GM18868 (cell line): Measurements from ENCODE around the gene METRNL.
"Not testable (repeated sequence)": the region's sequence is repeated elsewhere in the genome, so short reads cannot be mapped to it uniquely, and the experiment has no call there.

Experiments
- ATAC-seq: cut with Tn5 transposase; IDR thresholded peaks from one replicate; pipeline ENCODE4 v1.9.1; 2021; ENCODE audit warnings: mild to moderate bottlenecking, moderate library complexity; ENCODE audit not compliant: unreplicated experiment

Gene METRNL, protein sequence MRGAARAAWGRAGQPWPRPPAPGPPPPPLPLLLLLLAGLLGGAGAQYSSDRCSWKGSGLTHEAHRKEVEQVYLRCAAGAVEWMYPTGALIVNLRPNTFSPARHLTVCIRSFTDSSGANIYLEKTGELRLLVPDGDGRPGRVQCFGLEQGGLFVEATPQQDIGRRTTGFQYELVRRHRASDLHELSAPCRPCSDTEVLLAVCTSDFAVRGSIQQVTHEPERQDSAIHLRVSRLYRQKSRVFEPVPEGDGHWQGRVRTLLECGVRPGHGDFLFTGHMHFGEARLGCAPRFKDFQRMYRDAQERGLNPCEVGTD

DNA sequence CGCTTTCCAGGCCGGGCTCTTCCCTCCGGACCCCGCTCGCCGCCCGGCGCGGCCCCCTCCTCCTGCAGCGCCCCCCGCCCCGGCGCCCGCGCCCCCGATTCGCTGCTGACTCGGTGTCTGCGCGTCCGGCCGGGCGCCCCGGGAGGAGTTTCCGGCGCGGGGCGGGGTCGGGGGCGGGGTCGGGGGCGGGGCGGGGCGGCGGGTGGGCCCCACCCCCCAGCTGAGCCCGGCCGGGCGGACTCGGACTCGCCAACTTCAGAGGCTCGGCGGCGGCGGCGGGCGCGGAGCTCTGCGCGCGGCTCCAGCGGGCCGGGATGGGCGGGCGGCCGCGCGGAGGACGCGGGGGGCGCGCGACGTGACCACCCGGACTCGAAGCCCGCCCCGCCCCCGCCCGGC lies at the start of gene METRNL:
Gene METRNL, plus strand, starts transcription at position 258 of the 396 bp plus-strand sequence. CDS start 207 bp downstream, outside the sequence.
- peak; percentile 49 for ATAC-seq

DNA sequence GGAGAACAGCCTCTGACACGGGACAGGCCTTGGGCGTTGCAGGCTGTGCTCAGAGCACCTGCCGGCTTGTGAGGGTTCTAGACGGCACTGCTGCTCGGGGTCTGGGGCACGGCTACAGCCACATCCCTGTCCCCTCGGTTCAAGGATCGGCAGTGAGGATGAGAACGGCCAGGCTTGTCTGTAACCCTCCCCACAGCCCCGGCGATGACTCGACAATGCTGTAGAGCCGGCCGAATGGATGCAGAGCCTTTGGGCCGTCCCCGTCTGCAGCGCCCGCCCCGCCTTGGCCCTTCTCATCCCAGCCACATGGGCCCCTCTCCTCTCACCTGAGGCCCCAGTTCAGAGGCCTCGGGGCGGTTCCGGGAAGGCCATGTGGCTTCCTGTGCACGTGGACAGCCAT lies 49.0 kb upstream of the METRNL start:
- ATAC-seq: no peak

DNA sequence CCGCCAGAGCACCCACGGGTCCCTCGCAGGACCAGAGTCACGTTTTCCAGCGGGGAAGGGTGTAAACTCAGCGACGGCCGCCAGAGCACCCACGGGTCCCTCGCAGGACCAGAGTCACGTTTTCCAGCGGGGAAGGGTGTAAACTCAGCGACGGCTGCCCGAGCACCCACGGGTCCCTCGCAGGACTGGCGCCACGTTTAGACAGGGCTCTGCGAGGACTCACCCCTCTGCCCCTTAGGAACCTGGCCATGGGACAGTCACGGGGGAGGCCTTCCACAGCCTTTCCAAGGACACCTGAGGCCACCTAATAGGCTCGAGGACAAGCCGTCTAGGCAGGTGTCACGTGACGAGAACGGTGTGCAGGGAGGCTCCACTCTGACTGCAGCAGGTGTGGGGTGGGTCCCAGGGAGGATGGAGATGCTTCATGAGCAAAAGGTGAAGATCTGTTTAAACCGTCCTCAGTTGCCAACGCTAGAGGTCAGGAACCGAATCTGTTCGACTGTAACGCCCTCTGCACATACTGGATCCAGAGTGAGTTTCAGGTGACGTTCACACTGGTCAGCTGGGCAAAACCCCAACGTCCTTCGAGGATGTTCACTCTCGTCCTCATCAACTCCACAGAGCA lies 48.0 kb upstream of the METRNL start:
- no peak for ATAC-seq

DNA sequence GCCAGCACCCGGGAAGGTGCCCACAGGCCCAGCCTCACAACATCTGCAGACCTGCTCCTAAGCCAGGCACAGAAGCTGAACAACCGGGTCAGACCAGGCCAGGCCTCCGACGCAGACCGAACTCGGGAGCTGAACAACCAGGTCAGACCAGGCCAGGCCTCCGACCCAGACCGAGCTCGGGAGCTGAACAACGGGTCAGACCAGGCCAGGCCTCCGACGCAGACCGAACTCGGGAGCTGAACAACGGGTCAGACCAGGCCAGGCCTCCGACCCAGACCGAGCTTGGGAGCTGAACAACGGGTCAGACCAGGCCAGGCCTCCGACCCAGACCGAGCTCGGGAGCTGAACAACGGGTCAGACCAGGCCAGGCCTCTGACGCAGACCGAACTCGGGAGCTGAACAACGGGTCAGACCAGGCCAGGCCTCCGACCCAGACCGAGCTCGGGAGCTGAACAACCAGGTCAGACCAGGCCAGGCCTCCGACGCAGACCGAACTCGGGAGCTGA lies 47.4 kb upstream of the METRNL start:
- ATAC-seq: not testable (repeated sequence)

DNA sequence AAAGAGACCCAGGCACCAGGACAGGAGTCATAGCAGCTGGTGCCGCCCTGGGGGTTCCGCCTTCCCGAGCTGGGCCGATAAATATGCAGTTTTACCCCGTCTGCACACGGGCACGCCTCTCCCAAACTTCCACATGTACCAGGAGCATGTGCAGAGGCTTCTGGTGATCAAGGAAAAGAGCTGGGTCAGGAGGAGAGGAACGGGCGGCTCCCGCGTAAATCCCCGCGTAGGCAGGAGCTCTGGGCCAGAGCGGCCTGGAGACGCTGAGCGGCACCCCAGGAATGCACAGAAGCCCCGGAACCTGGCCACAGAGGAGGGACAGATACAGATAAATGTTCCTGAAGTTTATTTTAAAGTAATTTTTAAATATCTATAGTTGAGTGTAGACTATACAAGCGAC lies 46.6 kb upstream of the METRNL start:
- no peak for ATAC-seq

DNA sequence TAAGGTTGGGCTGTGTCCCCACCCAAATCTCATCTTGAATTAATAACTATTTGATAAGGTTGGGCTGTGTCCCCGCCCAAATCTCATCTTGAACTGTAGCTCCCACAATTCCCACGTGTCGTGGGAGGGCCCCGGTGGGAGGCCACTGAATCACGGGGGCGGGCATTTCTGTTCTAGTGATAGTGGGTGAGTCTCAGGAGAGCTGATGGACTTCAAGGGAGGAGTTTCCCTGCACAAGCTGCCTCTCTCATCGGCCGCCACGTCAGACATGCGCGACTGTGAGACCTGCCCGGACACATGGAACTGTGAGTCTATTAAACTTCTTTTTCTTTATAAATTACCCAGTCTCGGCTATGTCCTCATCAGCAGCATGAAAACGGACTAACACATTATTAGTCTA lies 44.9 kb upstream of the METRNL start:
- no peak for ATAC-seq

DNA sequence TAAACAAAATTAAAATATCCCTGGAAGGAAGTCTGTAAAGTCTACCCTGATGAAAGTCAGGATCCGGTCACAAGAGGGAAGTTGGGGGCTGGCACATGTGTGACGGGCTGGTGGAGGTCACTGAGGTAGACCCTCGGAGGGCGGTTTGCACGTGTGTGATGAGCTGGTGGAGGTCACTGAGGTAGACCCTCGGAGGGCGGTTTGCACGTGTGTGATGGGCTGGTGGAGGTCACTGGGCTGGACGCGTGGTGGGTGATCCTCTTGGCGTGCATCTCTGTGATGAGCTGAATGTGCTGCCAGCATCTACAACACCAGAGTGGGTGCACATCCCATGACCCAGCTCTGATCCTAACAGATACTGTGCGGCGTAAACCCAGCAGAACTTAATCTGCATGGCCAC lies 43.7 kb upstream of the METRNL start:
- ATAC-seq: no peak

DNA sequence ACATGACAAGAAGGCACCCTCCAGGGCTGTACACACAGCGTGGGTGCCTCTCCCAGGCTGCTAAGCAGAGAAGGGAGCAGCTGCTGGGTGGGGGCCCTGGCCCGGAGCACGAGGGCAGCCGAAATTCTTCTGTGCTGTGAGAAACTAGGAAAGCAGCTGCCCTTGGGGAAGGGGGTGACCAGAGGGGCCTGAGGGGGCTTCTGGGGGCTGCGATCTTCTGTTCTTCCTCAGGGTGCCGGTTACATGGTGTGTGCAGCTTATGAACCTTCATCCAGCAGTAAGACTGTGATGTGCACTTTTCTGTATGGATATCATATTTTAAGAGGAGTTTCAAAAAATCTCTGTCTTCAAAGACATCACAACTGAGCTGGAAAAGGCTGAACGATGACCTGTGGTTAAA lies 43.2 kb upstream of the METRNL start:
- ATAC-seq: no peak

DNA sequence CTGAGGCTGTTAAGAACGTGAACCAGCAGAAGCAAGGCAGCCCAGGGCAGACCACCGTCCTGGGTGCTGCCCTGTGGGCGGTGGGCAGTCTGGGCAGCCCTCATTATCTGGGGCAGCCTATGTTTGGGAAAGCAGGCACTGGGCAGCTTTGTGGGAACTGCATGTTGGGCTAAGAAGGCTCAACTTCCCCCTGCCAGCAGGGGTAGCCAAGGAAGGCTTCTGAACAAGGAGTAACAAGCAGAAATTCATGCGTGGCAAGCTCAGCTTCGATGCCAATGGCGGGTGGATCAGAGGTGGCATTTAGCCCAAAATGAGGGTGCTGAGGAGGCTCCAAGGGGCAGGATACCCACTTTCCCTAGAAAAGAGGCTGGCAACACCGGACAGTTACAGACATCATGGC lies 42.7 kb upstream of the METRNL start:
- ATAC-seq: no peak

DNA sequence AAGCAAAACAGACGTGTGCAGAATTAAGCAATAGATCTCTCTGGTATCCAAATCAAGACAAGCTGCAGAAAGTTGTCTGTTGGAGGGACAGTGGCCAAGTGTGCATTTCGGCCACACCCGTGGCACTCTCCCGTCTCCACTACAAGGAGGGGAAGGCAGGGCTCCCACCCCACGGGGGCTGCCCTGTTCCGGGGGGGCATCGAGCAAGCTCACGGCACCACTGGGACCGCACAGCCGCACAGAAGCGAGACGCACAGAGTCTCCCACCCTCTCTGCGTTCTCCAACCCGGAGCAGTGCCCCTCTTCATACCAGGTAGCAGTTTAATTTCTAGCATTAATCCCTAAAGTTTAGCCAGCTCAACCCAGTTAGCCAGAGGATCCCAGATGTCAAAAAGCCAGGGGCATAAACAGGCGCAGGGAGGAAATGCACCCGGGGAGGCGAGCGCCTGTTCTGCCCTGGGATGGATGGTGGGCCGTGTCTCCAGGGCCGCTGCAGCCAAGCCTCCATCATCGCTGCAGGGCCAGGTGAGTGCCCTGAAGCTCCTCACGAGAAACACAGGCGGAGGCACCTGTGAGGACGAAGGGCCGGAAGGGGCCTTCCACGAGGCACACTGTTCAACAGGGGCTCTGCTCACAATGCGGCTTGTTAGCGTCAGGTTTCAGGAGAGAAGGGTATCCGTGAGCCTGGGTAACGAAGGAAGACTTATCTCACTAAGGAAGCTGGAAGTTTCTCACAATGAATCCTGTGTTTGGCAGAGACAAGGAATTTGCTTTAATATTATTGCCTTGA lies 42.1 kb upstream of the METRNL start:
- ATAC-seq: no peak

DNA sequence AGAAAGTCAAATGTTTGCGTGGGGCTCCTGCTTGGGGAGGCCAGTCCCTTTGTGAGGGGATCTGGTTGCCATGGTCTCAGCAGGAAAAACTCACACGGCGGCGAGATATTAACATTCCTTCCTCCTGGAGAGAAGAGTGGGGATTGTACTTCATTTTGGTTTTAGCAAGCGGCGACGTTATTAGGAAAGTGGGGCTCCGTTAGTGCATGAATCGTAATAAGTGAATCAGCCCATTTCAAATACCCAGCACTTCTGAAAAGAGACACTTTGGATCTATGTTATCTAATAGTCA lies 41.6 kb upstream of the METRNL start:
- no peak for ATAC-seq

DNA sequence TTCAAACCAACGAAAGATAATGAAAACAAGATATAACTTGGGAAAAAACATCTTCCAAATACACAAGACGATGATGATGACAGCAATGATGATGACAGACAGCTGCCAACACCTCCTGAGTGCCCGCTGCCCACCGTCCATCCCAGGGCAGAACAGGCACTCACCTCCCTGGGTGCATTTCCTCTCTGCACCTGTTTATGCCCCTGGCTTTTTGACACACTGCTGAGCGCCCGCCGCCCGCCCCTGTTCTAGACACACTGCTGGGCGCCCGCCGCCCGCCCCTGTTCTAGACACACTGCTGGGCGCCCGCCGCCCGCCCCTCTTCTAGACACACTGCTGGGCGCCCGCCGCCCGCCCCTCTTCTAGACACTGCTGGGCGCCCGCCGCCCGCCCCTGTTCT lies 40.4 kb upstream of the METRNL start:
- ATAC-seq: not testable (repeated sequence)

DNA sequence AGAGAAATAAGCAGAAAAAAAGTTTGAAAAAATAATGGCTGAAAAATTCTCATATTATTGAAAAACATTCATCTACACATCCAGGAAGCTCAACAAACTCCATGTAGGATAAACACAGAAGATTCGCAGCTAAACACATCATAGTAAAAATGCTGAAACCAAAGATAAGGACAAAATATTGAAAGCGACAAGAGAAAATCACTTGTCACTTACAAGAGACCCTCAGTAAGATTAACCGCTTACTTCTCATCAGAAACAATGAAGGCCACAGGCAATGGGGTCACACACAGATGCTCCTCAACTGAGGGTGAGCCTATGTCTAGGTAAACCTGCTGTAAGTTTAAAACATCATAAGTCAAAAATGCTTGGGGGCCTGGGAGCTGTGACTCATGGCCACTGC lies 38.1 kb upstream of the METRNL start:
- no peak for ATAC-seq

DNA sequence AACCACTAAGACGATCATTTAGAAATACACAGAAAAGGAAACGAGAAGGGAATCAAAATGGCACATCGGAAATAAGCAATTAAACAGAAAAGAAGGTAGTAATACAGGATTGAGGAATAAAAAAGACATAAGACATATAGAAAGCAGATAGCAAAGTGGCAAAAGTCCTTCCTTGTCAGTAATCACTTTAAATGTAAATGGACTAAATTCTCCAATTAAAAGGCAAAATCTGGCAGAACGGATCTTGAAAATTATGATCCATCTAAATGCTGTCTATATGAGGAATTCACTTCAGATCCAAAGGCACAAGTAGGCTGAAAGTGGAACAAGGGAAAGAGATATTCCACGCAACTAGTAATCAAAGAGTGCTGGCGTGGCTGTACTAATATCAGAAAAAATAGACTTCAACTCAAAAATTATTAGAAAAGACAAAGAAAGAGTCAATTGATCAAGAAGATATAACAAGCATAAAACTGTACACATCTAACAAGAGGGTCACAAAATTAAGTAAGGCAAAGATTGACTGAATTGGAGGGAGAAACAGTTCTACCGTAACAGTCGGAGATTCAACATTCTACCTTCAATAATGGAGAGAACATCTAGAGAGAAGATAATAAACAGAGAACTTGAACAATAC lies 36.8 kb upstream of the METRNL start:
- no peak for ATAC-seq

DNA sequence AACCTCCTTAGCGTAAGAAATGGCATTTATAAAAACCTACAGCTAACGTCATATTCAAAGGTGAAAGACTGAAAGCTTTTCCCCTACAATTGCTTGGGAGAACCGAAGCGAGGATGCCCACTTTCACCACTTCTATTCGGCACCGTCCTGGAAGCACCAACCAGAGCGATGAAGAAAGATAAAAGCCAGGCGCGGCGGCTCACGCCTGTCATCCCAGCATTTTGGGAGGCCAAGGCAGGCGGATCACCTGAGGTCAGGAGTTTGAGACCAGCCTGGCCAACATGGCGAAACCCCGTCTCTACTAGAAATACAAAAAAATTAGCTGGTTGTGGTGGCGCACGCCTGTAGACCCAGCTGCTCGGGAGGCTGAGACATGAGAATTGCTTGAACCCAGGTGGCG lies 34.9 kb upstream of the METRNL start:
- not testable (repeated sequence) for ATAC-seq

DNA sequence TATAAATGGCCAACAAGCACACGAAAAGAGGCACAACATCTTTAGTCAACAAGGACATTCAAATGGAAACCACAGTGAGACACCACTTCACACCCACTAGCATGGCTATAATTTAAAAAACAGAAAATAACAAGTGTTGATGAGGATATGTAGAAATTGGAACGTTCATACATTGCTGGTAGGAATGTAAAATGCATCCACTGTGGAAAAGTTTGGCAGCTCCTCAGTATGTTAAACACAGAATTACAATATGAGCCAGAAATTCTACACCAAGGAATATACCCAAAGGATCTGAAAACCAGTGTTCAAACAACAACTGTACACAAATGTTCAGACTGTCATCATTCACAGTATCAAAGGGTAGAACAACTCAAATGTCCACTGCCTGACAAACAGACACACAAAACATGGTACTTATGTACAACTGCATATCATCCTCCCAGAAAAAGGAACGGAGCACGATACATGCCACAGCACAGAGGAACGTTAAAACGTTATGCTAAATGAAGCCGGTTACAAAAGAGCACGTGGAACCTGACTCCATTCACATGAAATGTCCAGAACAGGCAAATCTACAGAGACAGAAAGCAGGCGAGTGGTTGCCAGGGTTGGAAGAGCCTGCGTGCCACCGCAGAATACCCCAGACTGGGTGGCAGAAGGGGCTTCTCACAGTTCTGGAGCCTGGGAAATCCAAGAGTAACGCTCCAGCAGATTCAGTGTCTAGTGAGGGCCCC lies 32.8 kb upstream of the METRNL start:
- ATAC-seq: no peak

DNA sequence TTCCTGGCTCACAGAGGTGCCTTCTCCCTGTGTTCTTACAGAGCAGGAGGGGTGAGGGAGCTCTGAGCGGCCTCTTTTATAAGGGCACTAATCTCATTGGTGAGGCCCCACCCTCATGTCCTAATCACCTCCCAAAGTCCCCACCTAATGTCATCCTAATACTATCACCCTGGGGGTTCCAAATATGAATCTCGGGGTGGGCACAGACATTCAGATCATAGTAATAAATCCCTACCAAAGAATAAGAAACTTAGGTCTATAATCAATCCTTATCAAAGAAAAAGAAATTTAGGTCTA lies 32.3 kb upstream of the METRNL start:
- ATAC-seq: no peak

DNA sequence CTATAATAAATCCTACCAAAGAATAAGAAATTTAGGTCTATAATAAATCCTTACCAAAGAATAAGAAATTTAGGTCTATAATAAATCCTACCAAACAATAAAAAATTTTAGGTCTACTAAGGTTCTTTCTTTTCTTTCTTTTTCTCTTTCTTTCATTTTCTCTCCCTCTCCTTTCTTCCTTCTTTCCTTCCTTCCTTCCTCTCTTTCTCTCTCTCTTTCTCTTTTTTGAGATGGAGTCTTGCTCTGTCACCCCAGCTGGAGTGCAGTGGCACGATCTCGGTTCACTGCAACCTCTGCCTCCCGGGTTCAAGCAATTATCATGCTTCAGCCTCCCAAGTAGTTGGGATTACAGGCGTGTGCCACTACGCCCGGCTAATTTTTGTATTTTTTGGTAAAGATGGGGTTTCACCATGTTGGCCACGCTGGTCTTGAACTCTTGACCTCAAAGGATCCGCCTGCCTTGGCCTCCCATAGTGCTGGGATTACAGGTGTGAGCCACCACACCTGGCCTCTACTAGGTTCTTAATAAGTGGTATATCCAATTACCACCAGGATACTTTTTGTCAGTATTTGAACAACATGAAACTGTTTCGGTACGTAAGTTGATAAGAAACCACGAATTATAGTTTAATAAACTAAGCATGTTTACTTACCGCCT lies 31.5 kb upstream of the METRNL start:
- ATAC-seq: not testable (repeated sequence)

DNA sequence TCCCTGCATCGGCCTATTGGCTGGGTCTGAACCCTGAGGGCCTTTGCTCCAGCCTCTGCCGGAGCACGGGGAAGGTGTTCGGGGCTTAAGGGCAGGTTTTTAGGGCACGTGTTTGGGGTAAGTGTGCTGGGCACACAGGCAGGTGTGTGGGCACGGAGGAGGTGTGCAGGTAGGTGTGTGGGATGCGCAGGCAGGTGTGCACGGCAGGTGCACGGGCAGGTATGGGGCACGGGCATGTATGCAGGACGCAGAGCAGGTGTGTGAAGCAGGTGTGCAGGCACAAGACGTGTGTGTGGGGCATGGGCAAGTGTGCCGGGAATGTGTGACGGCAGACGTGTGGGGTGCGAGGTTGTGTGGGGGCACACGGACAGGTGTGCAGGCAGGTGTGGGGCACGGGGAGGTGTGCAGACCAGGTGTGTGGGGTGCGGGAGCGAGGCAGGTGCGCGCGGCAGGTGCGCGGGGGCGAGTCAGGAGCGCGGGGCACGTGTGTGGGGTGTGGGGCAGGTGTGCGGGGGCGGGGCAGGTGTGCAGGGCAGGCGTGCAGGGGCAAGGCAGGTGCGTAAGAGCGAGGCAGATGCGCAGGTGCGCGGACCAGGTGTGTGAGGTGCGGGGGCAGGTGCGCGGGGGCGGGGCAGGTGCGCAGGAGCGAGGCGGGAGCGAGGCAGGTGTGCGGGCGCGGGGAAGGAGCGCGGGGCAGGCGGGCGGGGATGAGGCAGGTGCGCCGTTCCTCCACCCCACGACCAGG lies 28.6 kb upstream of the METRNL start:
- ATAC-seq: no peak
